Measurements from ENCODE around the gene NTNG1.
"Not testable (repeated sequence)": the region's sequence is repeated elsewhere in the genome, so short reads cannot be mapped to it uniquely, and the experiment has no call there.

Gene NTNG1

GRCh38 chr1:107200631-107201030, 59.8 kb downstream of the NTNG1 start:
- DNase-seq, result no peak

- DNase-seq, result no peak
Measured at GRCh38 chr1:107202007-107202406, 61.2 kb downstream of the NTNG1 start.

GRCh38 chr1:107213225-107213624, 72.4 kb downstream of the NTNG1 start:
- DNase-seq, result no peak

GRCh38 chr1:107220036-107220435, 79.2 kb downstream of the NTNG1 start:
- DNase-seq, result no peak

GRCh38 chr1:107225706-107226105, 84.9 kb downstream of the NTNG1 start:
- no peak for DNase-seq

GRCh38 chr1:107228704-107229371, 88.0 kb downstream of the NTNG1 start:
- no peak for DNase-seq

GRCh38 chr1:107229711-107230110, 88.9 kb downstream of the NTNG1 start:
- no peak for DNase-seq

GRCh38 chr1:107230121-107230520, 89.3 kb downstream of the NTNG1 start:
- DNase-seq, result no peak

- DNase-seq, result no peak
Measured at GRCh38 chr1:107231291-107231690, 90.5 kb downstream of the NTNG1 start.

GRCh38 chr1:107232426-107232825, 91.6 kb downstream of the NTNG1 start:
- no peak for DNase-seq

GRCh38 chr1:107236760-107237159, 95.9 kb downstream of the NTNG1 start:
- not testable (repeated sequence) for DNase-seq

GRCh38 chr1:107243461-107243860, 102.6 kb downstream of the NTNG1 start:
- DNase-seq, result no peak

- DNase-seq, result no peak
Measured at GRCh38 chr1:107244709-107245500, 104.1 kb downstream of the NTNG1 start.

GRCh38 chr1:107246775-107247345, 106.0 kb downstream of the NTNG1 start:
- no peak for DNase-seq

GRCh38 chr1:107247679-107248078, 106.8 kb downstream of the NTNG1 start:
- DNase-seq, result no peak

- DNase-seq, result no peak
Measured at GRCh38 chr1:107250169-107250568, 109.3 kb downstream of the NTNG1 start.

- no peak for DNase-seq
Measured at GRCh38 chr1:107251083-107251482, 110.2 kb downstream of the NTNG1 start.

GRCh38 chr1:107251839-107252238, 111.0 kb downstream of the NTNG1 start:
- DNase-seq, result no peak

- DNase-seq, result no peak
Measured at GRCh38 chr1:107252271-107252670, 111.4 kb downstream of the NTNG1 start.

GRCh38 chr1:107254306-107254705, 113.5 kb downstream of the NTNG1 start:
- no peak for DNase-seq

GRCh38 chr1:107255469-107255868, 114.6 kb downstream of the NTNG1 start:
- DNase-seq, result no peak

GRCh38 chr1:107262467-107263286, 121.8 kb downstream of the NTNG1 start:
- peak; percentile 61 for DNase-seq

GRCh38 chr1:107263291-107263915, 122.6 kb downstream of the NTNG1 start:
- DNase-seq, result peak; percentile 46
